ENCODE results near the gene KIFC3.
"Not testable (repeated sequence)": the region's sequence is repeated elsewhere in the genome, so short reads cannot be mapped to it uniquely, and the experiment has no call there.

Gene KIFC3

DNA sequence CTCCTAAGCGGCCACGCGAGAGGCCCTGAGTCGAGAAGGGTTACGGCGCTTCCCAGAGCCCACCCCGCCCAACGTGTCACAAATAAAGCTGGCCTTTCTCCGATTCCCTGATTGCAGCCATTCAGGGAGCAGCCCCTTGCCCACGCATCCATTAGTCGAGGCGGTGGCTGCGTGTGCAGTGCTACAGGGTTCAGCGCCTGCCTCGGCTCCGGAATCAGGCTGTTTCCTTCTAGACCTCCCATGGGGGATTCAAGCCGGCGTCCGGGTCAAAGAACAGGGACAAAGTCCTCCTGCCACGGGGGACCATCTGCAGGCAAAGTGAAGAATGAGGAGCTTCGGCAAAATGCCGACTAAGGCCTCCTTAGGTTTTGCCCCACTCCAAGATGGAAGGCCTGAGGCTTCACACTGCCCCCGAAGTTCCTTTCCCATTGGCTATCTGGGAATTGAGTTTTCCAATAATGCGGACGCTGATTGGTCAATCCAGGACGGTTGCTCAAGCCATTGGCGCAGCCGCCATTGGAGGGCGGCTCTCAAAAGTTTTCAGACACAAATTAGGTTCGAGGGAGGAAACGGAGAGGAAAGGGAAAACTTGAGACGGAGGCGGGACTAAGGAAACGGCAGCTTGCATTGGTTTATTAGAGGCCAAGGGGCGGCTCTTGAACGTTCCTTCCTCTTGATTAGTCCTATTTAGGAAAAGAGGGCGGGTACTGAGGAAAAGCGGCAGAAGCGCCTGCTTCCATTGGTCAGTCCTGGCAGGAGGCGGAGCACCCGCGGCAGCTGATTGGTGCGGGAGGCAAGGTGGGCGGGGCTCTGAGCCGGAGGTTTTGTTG, 67.2 kb downstream of the KIFC3 start:
- peak; percentile 100 for DNase-seq

- DNase-seq, result no peak
Measured at GRCh38 chr16:57734308-57734924, 67.9 kb downstream of the KIFC3 start.

DNA sequence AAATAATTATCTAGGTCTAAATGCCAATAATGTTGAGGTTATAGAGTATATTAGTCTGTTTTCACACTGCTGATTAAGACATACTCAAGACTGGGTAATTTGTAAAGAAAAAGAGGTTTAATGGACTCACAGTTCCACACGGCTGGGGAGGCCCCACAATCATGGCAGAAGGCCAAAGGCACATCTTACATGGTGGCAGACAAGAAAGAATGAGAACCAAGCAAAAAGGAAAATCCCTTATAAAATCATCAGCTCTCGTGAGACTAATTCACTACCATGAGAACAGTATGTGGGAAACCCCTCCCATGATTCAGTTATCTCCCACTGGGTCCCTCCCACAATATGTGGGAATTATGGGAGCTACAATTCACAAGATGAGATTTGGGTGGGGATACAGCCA, 69.6 kb downstream of the KIFC3 start:
- DNase-seq, result no peak

DNA sequence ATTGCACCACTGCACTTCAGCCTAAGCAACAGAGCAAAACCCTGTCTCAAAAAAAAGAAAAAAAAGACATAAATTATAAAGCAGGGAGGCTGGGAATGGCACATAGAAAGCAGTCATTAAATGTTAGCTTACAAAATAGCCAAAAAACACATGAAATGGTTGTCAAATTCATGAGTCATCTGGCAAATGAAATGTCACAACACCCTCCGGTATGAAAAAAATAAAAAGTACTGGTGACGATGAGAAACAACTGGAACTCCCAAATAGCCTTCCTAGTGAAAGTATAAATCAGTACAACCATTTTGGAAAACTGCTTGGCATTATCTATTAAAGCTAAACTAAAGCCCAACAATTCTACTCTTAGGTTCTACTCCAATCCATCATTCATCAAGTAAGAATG, 70.3 kb downstream of the KIFC3 start:
- no peak for DNase-seq

- DNase-seq, result no peak
Measured at GRCh38 chr16:57730771-57731730, 71.2 kb downstream of the KIFC3 start.

GRCh38 chr16:57729852-57730251, 72.4 kb downstream of the KIFC3 start:
- not testable (repeated sequence) for DNase-seq

DNA sequence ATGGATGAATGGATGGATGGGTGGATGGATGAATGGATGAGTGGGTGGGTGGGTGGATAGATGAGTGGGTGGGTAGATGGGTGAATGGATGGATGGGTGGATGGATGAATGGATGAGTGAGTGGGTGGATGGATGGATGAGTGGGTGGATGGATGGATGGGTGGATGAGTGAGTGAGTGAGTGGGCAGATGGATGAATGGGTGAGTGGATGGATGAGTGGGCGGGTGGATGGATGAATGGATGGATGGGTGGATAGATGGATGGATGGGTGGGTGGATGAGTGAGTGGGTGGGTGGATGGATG, 73.2 kb downstream of the KIFC3 start:
- DNase-seq, result no peak

GRCh38 chr16:57728336-57729181, 73.7 kb downstream of the KIFC3 start:
- DNase-seq, result no peak

- no peak for DNase-seq
Measured at GRCh38 chr16:57727610-57728009, 74.7 kb downstream of the KIFC3 start.

DNA sequence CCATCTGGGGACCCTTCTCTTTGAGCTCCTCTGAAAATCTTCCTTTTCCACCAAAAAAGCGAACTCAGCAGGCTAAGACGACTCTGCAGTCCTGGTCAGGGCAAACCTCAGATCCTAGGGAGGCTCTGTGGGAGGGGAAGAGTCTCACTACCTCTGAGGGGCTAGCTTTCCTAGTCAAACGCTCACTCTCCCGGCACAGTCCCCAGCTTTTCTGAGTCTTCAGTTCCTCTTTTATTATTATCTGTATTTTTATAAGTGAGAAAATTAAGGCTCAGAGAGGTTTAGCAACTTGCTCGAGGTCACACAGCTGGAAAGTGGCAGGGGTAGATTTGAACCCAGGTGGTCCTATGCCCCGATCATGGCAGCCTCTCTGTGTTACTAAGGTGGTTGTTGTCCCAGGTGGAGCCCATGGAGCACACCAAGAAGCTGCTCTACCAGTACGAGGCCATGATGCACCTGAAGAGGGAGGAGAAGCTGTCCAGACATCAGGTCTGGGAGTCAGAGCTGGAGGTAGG, 75.8 kb downstream of the KIFC3 start:
- no peak for DNase-seq

GRCh38 chr16:57725976-57726375, 76.3 kb downstream of the KIFC3 start:
- no peak for DNase-seq

DNA sequence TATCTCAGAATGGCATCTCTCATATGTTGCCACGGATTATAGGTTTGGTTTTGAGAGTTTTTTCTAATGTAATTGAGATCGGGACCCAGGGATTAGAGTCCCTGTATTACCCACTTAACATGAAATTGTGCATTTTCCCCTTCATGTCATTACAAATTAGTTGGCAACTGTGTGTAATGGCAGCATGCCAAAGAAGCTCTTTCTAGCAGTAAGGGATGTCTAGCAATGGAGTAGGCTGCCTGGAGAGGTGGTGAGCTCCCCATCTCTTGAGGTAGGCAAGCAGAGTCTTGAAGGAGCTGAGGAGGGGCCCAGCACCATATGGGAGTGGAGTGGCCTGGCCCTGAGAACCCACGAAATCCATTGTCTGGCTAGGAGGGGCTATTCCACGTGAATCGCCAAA, 76.7 kb downstream of the KIFC3 start:
- DNase-seq, result no peak

DNA sequence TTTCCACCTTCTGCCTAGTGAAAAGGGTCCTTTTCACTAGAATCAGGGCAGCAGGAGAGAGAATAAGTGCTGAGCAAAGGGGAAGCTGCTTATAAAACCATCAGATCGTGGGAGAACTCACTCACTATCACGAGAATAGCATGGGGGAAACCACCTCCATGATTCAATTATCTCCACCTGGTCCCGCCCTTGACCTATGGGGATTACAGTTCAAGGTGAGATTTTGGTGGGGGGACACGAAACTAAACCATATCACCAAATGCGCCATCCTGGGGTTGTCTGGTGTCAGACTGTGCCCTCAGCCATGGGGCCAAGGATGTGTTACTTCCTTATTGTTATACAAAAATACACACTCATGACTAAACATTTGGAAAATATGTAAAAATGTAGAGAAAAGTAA, 77.1 kb downstream of the KIFC3 start:
- no peak for DNase-seq

DNA sequence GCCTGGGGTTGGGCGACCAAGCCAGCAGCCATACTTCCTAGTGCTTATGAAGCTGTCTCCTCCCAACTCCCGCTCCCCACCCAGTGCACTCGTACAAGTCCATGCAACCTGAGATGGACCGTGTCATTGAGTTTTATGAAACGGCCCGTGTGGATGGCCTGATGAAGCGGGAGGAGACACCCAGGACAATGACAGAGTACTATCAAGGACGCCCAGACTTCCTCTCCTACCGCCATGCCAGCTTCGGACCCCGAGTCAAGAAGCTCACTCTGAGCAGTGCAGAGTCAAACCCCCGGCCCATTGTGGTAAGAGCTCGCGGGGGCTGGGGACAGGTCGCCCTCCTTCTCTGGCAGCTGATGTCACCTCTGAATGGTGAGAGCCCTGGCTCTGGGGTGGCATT, 77.8 kb downstream of the KIFC3 start:
- DNase-seq, result no peak

- DNase-seq, result no peak
Measured at GRCh38 chr16:57723170-57723569, 79.1 kb downstream of the KIFC3 start.

GRCh38 chr16:57722651-57723050, 79.6 kb downstream of the KIFC3 start:
- DNase-seq, result no peak

DNA sequence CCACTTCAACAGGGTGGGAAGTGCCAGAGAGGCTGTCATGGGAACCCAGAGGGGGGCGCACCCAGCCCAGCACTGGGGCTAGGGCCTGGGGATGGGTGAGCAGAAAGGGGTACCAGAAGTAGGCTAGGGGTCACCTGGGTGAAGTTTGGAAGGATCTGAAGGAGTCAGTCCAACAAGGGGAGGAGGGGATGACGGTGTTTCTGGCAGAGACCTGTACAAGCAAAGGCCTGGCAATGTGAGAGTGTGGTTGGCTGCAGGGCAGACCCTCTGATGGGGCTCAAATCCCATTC, 80.1 kb downstream of the KIFC3 start:
- no peak for DNase-seq

- no peak for DNase-seq
Measured at GRCh38 chr16:57721356-57722209, 80.7 kb downstream of the KIFC3 start.

GRCh38 chr16:57720142-57720575, 82.1 kb downstream of the KIFC3 start:
- DNase-seq, result no peak

- no peak for DNase-seq
Measured at GRCh38 chr16:57714047-57714446, 88.2 kb downstream of the KIFC3 start.

DNA sequence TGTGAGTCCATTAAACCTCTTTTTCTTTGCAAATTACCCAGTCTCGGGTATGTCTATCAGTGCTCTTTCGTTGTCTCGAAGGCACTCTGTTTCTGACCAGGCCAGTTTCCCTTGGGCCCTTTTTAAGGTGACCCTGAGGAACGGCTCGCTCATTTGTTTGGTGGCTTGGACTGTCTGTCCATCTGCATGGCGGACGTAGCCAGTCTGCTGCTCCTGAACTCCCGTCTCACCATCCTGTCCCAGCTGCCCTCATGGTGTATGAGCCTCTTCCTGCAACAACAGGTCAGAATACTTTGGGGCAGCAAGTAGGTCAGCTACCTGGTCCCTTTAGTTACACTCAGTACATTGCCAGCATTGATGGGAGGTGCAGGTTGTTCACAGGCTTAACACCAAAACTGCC, 88.7 kb downstream of the KIFC3 start:
- DNase-seq, result no peak

GRCh38 chr16:57712569-57712968, 89.7 kb downstream of the KIFC3 start:
- not testable (repeated sequence) for DNase-seq
